Caco-2 (cell line): Measurements from ENCODE around the gene PCNX1. TPM values are rescaled to one million over a fixed set of nuclear protein-coding genes. Genes with fewer than 3 reads are reported as not detected.

Experiments
- BruUV-seq: library from RNA; stranded (reverse); fragments of 400-500 nt; replicated peaks from 2 replicates; lab custom pipeline; 2021; lab: Mats Ljungman, UMichigan
- CTCF ChIA-PET: fragments of 300-600 bp; sonication (Branson Sonifier 250); formaldehyde crosslinking; loops from one replicate; lab custom pipeline; 2022; ENCODE audit warnings: antibody characterized with exemption; lab: Charles Lee
- POLR2A ChIA-PET: fragments of 300-600 bp; sonication (Branson Sonifier 250); formaldehyde crosslinking; loops from one replicate; lab custom pipeline; 2022; ENCODE audit warnings: antibody characterized with exemption; lab: Charles Lee
- DNase-seq, 2 experiments: peaks; one replicate each; pipeline versions ENCODE4 v3.0.0 to v3.0.0-alpha.2; 2020 to 2022
- H3K27me3 ChIP-seq: replicated peaks from 2 replicates; pipeline ENCODE4 v1.6.0; 2011; ENCODE audit warnings: low read length; ENCODE audit not compliant: control insufficient read depth, insufficient read depth
- H3K36me3 ChIP-seq: 2 replicates; pipeline ENCODE4 v1.5.1; 2011; ENCODE audit warnings: low read length; ENCODE audit not compliant: control insufficient read depth, insufficient read depth
- H3K4me1 ChIP-seq: fragments of 250-450 bp; sonication (Bioruptor Pico); 2 replicates; pipeline ENCODE4 v1.5.1; 2020; ENCODE audit warnings: mild to moderate bottlenecking
- H3K4me3 ChIP-seq: 2 replicates; pipeline ENCODE4 v1.5.1; 2011; ENCODE audit warnings: low read depth, mild to moderate bottlenecking, control low read depth, low read length
- H3K9me3 ChIP-seq: fragments of 250-450 bp; sonication (Bioruptor Pico); 2 replicates; pipeline ENCODE4 v1.5.1; 2020; ENCODE audit warnings: mild to moderate bottlenecking, moderate library complexity
- H3K27ac Mint-ChIP-seq: one replicate; pipeline ENCODE4 v1.8.0; 2022; ENCODE audit warnings: mixed read lengths; ENCODE audit not compliant: unreplicated experiment
- H3K27me3 Mint-ChIP-seq: one replicate; pipeline ENCODE4 v1.8.0; 2022; ENCODE audit warnings: mixed read lengths; ENCODE audit not compliant: insufficient read depth, unreplicated experiment
- H3K36me3 Mint-ChIP-seq: one replicate; pipeline ENCODE4 v1.8.0; 2022; ENCODE audit warnings: mild to moderate bottlenecking, mixed read lengths; ENCODE audit not compliant: insufficient read depth, unreplicated experiment
- H3K4me1 Mint-ChIP-seq: one replicate; pipeline ENCODE4 v1.8.0; 2022; ENCODE audit warnings: low read depth, mixed read lengths; ENCODE audit not compliant: unreplicated experiment
- H3K4me3 Mint-ChIP-seq: one replicate; pipeline ENCODE4 v1.8.0; 2022; ENCODE audit warnings: mild to moderate bottlenecking, moderate library complexity, mixed read lengths; ENCODE audit not compliant: unreplicated experiment
- H3K9me3 Mint-ChIP-seq: one replicate; pipeline ENCODE4 v1.8.0; 2022; ENCODE audit warnings: mixed read lengths; ENCODE audit not compliant: unreplicated experiment
- intact Hi-C: fragments of 100-400 bp; cut with micrococcal nuclease; formaldehyde crosslinking; loops from one replicate; pipeline ENCODE4 v1.10.0; 2022; ENCODE audit not compliant: unreplicated experiment
- total RNA-seq: library from RNA; stranded (reverse); gene quantifications from 2 replicates; pipeline ENCODE4 v1.2.3, GENCODE V29; 2022
- TF ChIP-seq, protein P1 (sequence below), 2 experiments: fragments of 200-600 bp in 1 of 2; IDR thresholded peaks; 1 replicate in 1 of 2; 2 replicates in 1 of 2; pipeline versions ENCODE4 v1.5.1 to v1.8.0; 2011 to 2022; ENCODE audit warnings: antibody characterized with exemption in 1 of 2, control low read depth in 1 of 2, inconsistent platforms in 1 of 2, low read depth in 1 of 2, low read length in 1 of 2, mild to moderate bottlenecking in 1 of 2, moderate library complexity in 1 of 2; ENCODE audit not compliant: insufficient read depth in 1 of 2, severe bottlenecking in 1 of 2, unreplicated experiment in 1 of 2

The PCNX1 gene
- total RNA-seq, 1 experiment from 2014 or later = 29.0 TPM

DNA sequence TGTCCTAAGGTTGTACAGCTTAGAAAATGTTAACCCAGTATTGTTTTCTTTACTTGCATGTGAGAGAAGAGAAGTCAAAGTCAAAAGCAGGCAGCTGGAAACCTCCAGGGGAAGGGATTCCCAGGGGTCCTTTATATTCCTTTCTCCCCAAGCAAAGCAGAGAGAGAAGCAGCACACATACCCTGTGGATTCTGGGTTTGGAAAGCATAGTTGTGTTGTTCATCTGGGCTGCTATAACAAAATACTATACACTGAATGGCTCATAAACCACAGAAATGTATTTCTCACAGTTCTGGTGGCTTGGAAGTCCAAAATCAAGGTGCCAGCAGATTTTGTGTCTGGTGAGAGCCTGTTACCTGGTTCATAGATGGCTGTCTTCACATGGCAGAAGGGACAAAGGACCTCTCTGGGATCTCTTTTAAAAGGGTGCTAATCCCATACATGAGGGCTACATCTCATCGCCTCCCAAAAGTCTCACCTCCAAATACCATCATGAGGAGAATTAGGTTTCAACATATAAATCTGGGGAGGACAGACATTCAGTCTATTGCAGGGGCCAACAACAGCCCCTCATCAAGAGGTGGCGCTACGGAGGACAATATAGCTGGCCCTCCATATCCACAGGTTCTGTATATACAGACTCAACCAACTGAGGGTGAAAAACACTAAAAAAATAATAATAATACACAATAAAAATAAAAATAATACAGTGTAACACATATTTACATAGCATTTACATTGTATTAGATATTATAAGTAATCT, 19.3 kb upstream of the PCNX1 start:
- no TSS peak for BruUV-seq
- Histone ChIP-seq H3K9me3 (no peaks in the 10 kb centered on the region), H3K27me3 (no peaks in the 10 kb centered on the region), H3K4me1 (no peaks in the 10 kb centered on the region; the same call in 1 of the 2 replicates), H3K36me3 (no peaks in the 10 kb centered on the region), H3K4me3 (no peak overlapping the region)
- no peaks in the 10 kb centered on the region for H3K27me3 Mint-ChIP-seq
- ChIA-PET POLR2A (no interaction called here), CTCF (no interaction called here)
- H3K36me3 Mint-ChIP-seq = no peaks in the 10 kb centered on the region
- H3K27ac Mint-ChIP-seq = no peak overlapping the region
- no peaks in the 10 kb centered on the region for H3K9me3 Mint-ChIP-seq
- TF ChIP-seq, protein P1, sequence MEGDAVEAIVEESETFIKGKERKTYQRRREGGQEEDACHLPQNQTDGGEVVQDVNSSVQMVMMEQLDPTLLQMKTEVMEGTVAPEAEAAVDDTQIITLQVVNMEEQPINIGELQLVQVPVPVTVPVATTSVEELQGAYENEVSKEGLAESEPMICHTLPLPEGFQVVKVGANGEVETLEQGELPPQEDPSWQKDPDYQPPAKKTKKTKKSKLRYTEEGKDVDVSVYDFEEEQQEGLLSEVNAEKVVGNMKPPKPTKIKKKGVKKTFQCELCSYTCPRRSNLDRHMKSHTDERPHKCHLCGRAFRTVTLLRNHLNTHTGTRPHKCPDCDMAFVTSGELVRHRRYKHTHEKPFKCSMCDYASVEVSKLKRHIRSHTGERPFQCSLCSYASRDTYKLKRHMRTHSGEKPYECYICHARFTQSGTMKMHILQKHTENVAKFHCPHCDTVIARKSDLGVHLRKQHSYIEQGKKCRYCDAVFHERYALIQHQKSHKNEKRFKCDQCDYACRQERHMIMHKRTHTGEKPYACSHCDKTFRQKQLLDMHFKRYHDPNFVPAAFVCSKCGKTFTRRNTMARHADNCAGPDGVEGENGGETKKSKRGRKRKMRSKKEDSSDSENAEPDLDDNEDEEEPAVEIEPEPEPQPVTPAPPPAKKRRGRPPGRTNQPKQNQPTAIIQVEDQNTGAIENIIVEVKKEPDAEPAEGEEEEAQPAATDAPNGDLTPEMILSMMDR (IDR thresholded peaks at IDR 0.05; ENCODE audit: insufficient read depth in 1 of 2, low read depth in 1 of 2, low read length in 1 of 2, severe bottlenecking in 1 of 2, unreplicated experiment in 1 of 2) = no peak
- no peak overlapping the region for H3K4me3 Mint-ChIP-seq
- no peak for DNase-seq
- intact Hi-C loops = no loop called here
- H3K4me1 Mint-ChIP-seq = no peaks in the 10 kb centered on the region

- TF ChIP-seq, protein P1 (IDR thresholded peaks at IDR 0.05; ENCODE audit: insufficient read depth in 1 of 2, low read depth in 1 of 2, low read length in 1 of 2, severe bottlenecking in 1 of 2, unreplicated experiment in 1 of 2) = no peak
- Mint-ChIP-seq H3K4me3 (no peak overlapping the region), H3K4me1 (no peaks in the 10 kb centered on the region), H3K9me3 (no peaks in the 10 kb centered on the region), H3K36me3 (no peaks in the 10 kb centered on the region), H3K27me3 (no peaks in the 10 kb centered on the region), H3K27ac (no peak overlapping the region)
- Histone ChIP-seq H3K4me1 (no peaks in the 10 kb centered on the region; the same call in 1 of the 2 replicates), H3K9me3 (no peaks in the 10 kb centered on the region), H3K4me3 (no peak overlapping the region), H3K36me3 (no peaks in the 10 kb centered on the region), H3K27me3 (no peaks in the 10 kb centered on the region)
- ChIA-PET POLR2A (no interaction called here), CTCF (no interaction called here)
- intact Hi-C loops = no loop called here
- BruUV-seq = no TSS peak
- no peak for DNase-seq
Observed at GRCh38 chr14:70888681-70889175, 18.5 kb upstream of the PCNX1 start.

DNA sequence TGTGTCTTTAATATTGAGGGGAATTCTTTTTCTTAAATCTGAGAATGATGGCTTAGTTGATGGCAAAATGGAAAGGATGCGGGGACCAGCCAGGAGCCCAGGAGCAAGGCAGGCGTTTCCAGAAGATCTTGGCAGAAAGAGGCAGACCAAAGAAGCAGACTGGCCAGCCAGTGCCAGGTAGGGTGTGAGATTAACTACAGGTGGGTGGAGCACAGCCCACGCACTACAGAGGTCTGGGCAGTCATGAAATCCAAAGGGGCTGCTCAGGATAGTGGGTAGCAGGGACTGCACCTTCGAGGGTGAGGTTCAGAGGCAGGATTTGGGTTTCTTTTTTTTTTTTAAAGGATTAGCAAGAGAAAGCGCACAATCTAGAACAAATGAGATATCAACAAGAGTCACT, 17.7 kb upstream of the PCNX1 start:
- Mint-ChIP-seq H3K36me3 (no peaks in the 10 kb centered on the region), H3K9me3 (no peaks in the 10 kb centered on the region), H3K4me3 (no peak overlapping the region), H3K4me1 (peaks cover 6% of the 10 kb centered on the region), H3K27ac (no peak overlapping the region), H3K27me3 (peaks cover 5% of the 10 kb centered on the region)
- ChIA-PET POLR2A (no interaction called here), CTCF (no interaction called here)
- no peak for DNase-seq
- Histone ChIP-seq H3K36me3 (no peaks in the 10 kb centered on the region), H3K4me3 (no peak overlapping the region), H3K9me3 (no peaks in the 10 kb centered on the region), H3K4me1 (no peaks in the 10 kb centered on the region; the same call in 1 of the 2 replicates), H3K27me3 (no peaks in the 10 kb centered on the region)
- intact Hi-C loops = no loop called here
- no TSS peak for BruUV-seq
- TF ChIP-seq, protein P1 (IDR thresholded peaks at IDR 0.05; ENCODE audit: insufficient read depth in 1 of 2, low read depth in 1 of 2, low read length in 1 of 2, severe bottlenecking in 1 of 2, unreplicated experiment in 1 of 2) = no peak
